CD8-positive, alpha-beta memory T cell (primary cell): ENCODE results near the gene PAQR5. TPM values are rescaled to one million over a fixed set of nuclear protein-coding genes. Genes with fewer than 3 reads are reported as not detected.
A peak's percentile ranks its signal among the peaks of the same experiment; 100 is the strongest.

Source experiments
- CTCF ChIA-PET: fragments of 350-600 bp; sonication (Branson Sonifier 250); formaldehyde crosslinking; loops from one replicate; lab custom pipeline; 2021; ENCODE audit warnings: antibody characterized with exemption; lab: Charles Lee
- POLR2A ChIA-PET: fragments of 350-600 bp; sonication (Branson Sonifier 250); formaldehyde crosslinking; loops from one replicate; lab custom pipeline; 2021; ENCODE audit warnings: antibody characterized with exemption; lab: Charles Lee
- DNase-seq, 5 donors: peaks; one replicate each; pipeline versions ENCODE4 v3.0.0 to v3.0.0-alpha.2; 2020 to 2022; ENCODE audit warnings: mixed read lengths in 1 of 5
- H3K27ac ChIP-seq: one replicate; pipeline ENCODE4 v1.7.0; 2013; ENCODE audit warnings: low read depth, mild to moderate bottlenecking, low read length, moderate library complexity
- H3K27me3 ChIP-seq: 2 replicates; pipeline ENCODE4 v1.7.0; 2013; ENCODE audit warnings: low read length, mild to moderate bottlenecking; ENCODE audit not compliant: insufficient read depth, poor library complexity, severe bottlenecking
- H3K36me3 ChIP-seq: 2 replicates; pipeline ENCODE4 v1.7.0; 2013; ENCODE audit warnings: mild to moderate bottlenecking, low read length, moderate library complexity; ENCODE audit not compliant: insufficient read depth
- H3K4me1 ChIP-seq: 2 replicates; pipeline ENCODE4 v1.7.0; 2013; ENCODE audit warnings: mild to moderate bottlenecking, low read length, moderate library complexity; ENCODE audit not compliant: insufficient read depth
- H3K4me3 ChIP-seq: 2 replicates; pipeline ENCODE4 v1.7.0; 2013; ENCODE audit warnings: mild to moderate bottlenecking, low read length
- H3K9me3 ChIP-seq: 2 replicates; pipeline ENCODE4 v1.7.0; 2013; ENCODE audit warnings: mild to moderate bottlenecking, low read length
- H3K27ac Mint-ChIP-seq, 8 donors: one replicate each; pipeline ENCODE4 v1.8.0; 2020 to 2021; ENCODE audit warnings: mixed read lengths in 8 of 8, mild to moderate bottlenecking in 6 of 8, inconsistent platforms in 3 of 8, moderate library complexity in 3 of 8
- H3K27me3 Mint-ChIP-seq, 2 donors: one replicate each; pipeline ENCODE4 v1.8.0; 2020 to 2021; ENCODE audit warnings: mixed read lengths in 2 of 2, mild to moderate bottlenecking in 1 of 2, moderate library complexity in 1 of 2
- H3K36me3 Mint-ChIP-seq, 3 donors: one replicate each; pipeline ENCODE4 v1.8.0; 2020 to 2021; ENCODE audit warnings: mixed read lengths in 3 of 3, inconsistent platforms in 1 of 3, mild to moderate bottlenecking in 1 of 3
- H3K4me1 Mint-ChIP-seq, 3 donors: one replicate each; pipeline ENCODE4 v1.8.0; 2020 to 2021; ENCODE audit warnings: mixed read lengths in 3 of 3, inconsistent platforms in 1 of 3, mild to moderate bottlenecking in 1 of 3
- H3K4me3 Mint-ChIP-seq, 7 donors: one replicate each; pipeline ENCODE4 v1.8.0; 2020 to 2021; ENCODE audit warnings: mixed read lengths in 7 of 7, mild to moderate bottlenecking in 6 of 7, moderate library complexity in 4 of 7, inconsistent platforms in 2 of 7
- H3K9me3 Mint-ChIP-seq, 5 donors: one replicate each; pipeline ENCODE4 v1.8.0; 2020 to 2022; ENCODE audit warnings: mixed read lengths in 5 of 5, mild to moderate bottlenecking in 3 of 5, moderate library complexity in 2 of 5, inconsistent platforms in 1 of 5
- polyA plus RNA-seq: library from polyadenylated mRNA; unstranded; fragments of 300-500 nt; fragmentation: Illumina TruSeq; gene quantifications from one replicate; pipeline ENCODE4 v1.2.3, GENCODE V29; 2021
- total RNA-seq, 2 experiments: library from RNA; stranded (reverse); gene quantifications; one replicate each; pipeline ENCODE4 v1.2.3, GENCODE V29; 2021

The PAQR5 gene
- total and polyA plus RNA-seq, 3 experiments from 2014 or later, result not detected

DNA sequence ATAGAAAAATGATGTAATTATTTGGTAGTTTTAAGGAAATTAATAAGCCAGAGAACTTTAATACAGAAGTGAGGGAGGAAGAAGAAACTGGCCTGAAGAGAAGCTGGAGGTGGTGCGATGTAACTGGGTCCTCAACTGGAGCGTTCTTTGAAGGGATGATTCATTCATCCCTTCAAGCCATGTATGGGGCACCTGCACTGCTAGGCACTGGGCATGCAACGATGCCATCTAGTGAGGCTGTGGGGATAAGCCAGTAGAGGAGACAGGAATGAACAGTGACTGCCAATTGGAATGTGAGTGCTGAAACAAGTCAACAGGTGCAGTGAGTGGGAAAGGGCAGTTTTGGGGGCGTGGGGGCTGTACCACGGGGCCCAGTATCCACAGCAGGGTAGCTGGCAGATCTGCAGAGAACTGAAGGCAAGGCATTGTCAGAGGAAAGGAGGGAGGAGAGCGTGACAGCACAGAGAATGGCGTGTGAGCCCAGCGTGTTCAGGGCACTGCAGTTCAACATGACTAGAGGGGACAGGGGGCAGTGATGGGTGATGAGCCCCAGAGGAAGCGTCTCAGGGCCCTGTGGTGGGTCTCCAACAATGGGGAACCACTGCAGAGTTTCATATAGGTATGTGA, 111.6 kb downstream of the PAQR5 start:
- no peak overlapping the region for H3K27ac ChIP-seq
- no peaks in the 10 kb centered on the region for H3K27me3 ChIP-seq
- POLR2A ChIA-PET, result no interaction called here
- H3K9me3 Mint-ChIP-seq, result no peaks in the 10 kb centered on the region
- no peak for DNase-seq
- H3K4me3 ChIP-seq, result no peak overlapping the region
- H3K27ac Mint-ChIP-seq, result no peak overlapping the region
- peaks cover 6% of the 10 kb centered on the region for H3K4me1 ChIP-seq
- no peaks in the 10 kb centered on the region for H3K9me3 ChIP-seq
- H3K36me3 Mint-ChIP-seq, result peaks cover 0 to 3% (median 0%) of the 10 kb centered on the region in 3 donors
- peaks cover 8 to 13% (median 13%) of the 10 kb centered on the region in 3 donors for H3K4me1 Mint-ChIP-seq
- peaks cover 8 to 16% of the 10 kb centered on the region in 2 donors for H3K27me3 Mint-ChIP-seq
- no peak overlapping the region for H3K4me3 Mint-ChIP-seq
- no peaks in the 10 kb centered on the region for H3K36me3 ChIP-seq
- CTCF ChIA-PET, result interaction anchor here (1.8 kb wide), 1 partner anchor 52 kb away, joined by 6 read pairs; no protein-coding TSS in a partner anchor

DNA sequence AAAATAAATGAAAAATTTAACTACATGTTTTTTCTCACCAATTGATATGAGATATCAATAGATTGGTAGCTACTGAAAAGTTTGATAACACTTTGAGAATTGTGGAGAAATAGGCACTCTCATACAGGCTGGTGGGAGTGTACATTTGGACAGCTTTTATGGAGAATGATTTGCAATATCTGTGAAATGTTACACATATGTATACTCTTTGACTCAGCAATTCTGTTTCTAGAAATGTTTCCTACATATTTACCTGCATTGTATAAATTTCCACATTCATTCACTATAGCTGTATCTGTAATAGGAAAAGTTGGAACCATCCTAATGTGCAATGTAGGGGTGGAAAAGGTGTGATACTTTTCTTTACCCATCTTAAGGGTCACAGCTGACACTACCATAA, 113.6 kb downstream of the PAQR5 start:
- ChIA-PET CTCF (interaction anchor here (1.4 to 1.8 kb wide), 2 partner anchors 17 to 51 kb away, joined by 3 to 6 read pairs; no protein-coding TSS in a partner anchor), POLR2A (no interaction called here)
- H3K36me3 ChIP-seq, result no peaks in the 10 kb centered on the region
- Mint-ChIP-seq H3K9me3 (no peaks in the 10 kb centered on the region), H3K36me3 (peaks cover 0 to 3% (median 0%) of the 10 kb centered on the region in 3 donors), H3K4me3 (peak overlapping the region in 1 of 7 donors; percentile 65), H3K27me3 (peaks cover 11 to 14% of the 10 kb centered on the region in 2 donors), H3K27ac (no peak overlapping the region), H3K4me1 (peaks cover 8 to 17% (median 15%) of the 10 kb centered on the region in 3 donors)
- H3K27ac ChIP-seq, result no peak overlapping the region
- no peak for DNase-seq
- peaks cover 6% of the 10 kb centered on the region for H3K4me1 ChIP-seq
- no peaks in the 10 kb centered on the region for H3K9me3 ChIP-seq
- H3K4me3 ChIP-seq, result no peak overlapping the region
- no peaks in the 10 kb centered on the region for H3K27me3 ChIP-seq

DNA sequence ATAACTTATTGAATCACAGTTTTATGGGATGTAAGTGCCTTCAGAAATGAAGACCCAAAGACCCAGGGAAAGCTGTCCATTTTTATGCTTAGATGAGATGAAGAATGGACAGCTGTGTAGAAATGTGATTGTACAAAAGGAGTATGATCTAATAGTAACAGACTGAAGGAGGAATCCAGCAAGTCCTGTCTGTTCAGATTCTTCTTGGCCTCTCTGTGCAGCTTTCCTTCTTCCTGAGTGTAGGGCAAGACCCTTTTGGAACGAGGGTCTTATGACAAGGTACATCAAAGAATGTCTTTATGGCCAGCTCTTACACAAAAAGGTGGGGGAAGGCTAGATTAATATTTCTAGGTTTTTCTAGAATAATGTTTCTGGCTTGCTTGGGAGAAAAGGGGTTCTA, 114.0 kb downstream of the PAQR5 start:
- H3K4me1 ChIP-seq, result peaks cover 6% of the 10 kb centered on the region
- H3K9me3 ChIP-seq, result no peaks in the 10 kb centered on the region
- H3K4me3 ChIP-seq, result no peak overlapping the region
- Mint-ChIP-seq H3K27me3 (peaks cover 8 to 11% of the 10 kb centered on the region in 2 donors), H3K4me3 (peak overlapping the region in 1 of 7 donors; percentile 65), H3K27ac (no peak overlapping the region), H3K36me3 (peaks cover 0 to 3% (median 0%) of the 10 kb centered on the region in 3 donors), H3K9me3 (no peaks in the 10 kb centered on the region), H3K4me1 (peaks cover 8 to 21% (median 18%) of the 10 kb centered on the region in 3 donors)
- H3K36me3 ChIP-seq, result no peaks in the 10 kb centered on the region
- POLR2A ChIA-PET, result no interaction called here
- no peak overlapping the region for H3K27ac ChIP-seq
- H3K27me3 ChIP-seq, result no peaks in the 10 kb centered on the region
- DNase-seq, result no peak
- CTCF ChIA-PET, result interaction anchor here (1.4 kb wide), 1 partner anchor 18 kb away, joined by 3 read pairs; no protein-coding TSS in a partner anchor

DNA sequence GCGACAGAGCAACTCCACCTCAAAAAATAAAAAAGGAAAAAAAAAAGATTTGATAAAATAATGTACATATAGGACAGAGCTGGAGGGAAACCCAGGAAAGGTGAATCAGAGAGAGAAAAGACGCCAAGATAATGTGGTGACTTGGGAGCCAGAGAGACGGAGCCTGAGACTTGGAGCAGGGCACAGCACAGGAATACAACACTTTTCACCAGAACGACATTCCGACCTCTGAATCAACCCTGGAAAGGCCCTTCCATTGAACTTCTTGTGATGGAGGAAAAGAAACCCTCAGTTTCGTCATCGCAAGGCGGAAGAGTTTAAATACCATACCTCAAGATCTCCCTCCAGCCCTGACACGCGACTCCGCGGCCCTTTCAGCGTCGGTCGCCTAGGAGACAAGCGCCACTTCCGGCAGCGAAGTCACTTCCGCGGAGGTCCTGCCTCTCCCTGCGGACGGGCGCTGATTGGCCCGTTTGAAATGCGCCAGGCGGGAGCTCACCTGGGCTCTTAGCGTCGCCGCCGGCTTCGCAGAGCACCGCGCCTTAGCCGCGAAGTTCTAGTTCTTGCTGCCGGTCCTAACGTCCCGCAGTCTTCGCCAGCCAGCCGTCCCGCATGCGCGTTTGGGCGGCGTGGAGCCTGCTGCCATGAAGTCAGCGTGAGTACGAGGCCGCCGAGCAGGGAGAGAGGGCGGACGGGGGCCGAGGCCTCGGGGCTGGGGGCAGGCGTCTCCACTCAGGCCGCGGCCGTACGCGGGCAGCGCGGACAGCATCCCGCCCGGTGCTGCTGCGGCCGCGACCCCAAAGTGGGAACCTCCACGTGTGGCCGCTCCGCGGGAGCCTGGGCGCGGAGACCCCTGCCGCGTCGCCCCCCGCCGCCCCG, 115.3 kb downstream of the PAQR5 start, which contains the start of gene KIF23:
TSS of gene KIF23 (plus strand) at position 528 of the 879 bp plus-strand sequence. CDS start at position 645, 117 bp downstream.
- Mint-ChIP-seq H3K9me3 (no peaks in the 10 kb centered on the region), H3K4me3 (peak within 1 kb of the TSS; percentile 83 to 93 (median 87)), H3K27me3 (peaks cover 7 to 9% of the 10 kb centered on the region in 2 donors), H3K27ac (peak within 1 kb of the TSS in 7 of 8 donors; percentile 16 to 93 (median 75)), H3K36me3 (no peaks in the 10 kb centered on the region), H3K4me1 (peaks cover 8 to 28% (median 18%) of the 10 kb centered on the region in 3 donors)
- peaks cover 6% of the 10 kb centered on the region for H3K4me1 ChIP-seq
- H3K27ac ChIP-seq, result peak within 1 kb of the TSS; percentile 40
- no peaks in the 10 kb centered on the region for H3K9me3 ChIP-seq
- DNase-seq, result peak; percentile 88 to 96 (median 90)
- ChIA-PET CTCF (interaction anchor here (1.0 to 1.4 kb wide), 5 partner anchors 13 to 48 kb away, joined by 3 to 5 read pairs (median 3); partner anchors contain the start of gene RPLP1), POLR2A (interaction anchor here (0.6 to 3.5 kb wide), 2 partner anchors 39 to 50 kb away, joined by 5 to 27 read pairs; partner anchors contain the start of gene RPLP1)
- H3K36me3 ChIP-seq, result no peaks in the 10 kb centered on the region
- H3K4me3 ChIP-seq, result peak within 1 kb of the TSS; percentile 77
- H3K27me3 ChIP-seq, result no peaks in the 10 kb centered on the region

DNA sequence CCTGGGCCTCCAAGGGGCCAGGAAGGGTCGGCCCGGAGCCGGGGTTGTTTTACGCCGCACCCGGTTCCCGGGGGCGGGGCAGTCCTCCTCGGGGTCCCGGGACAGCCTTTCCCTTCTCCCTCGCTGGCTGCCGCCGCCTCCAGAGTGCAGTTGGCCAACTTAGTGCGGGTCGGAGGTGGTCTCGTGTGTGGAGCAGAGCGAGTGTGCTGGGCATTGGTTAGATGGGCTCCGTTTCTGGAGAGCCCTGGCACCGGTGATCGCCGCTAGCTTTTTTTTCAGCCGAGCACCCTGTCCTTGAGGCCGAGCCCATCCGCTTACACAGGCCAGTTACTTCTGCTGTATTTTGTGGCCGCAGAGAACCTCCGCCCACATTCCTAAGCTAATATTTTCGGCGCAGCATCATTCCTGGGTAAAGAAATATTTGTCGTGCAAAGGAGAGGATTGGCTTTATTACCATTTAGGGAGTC, 116.0 kb downstream of the PAQR5 start:
- Histone ChIP-seq H3K4me3 (peak overlapping the region; percentile 77), H3K27me3 (no peaks in the 10 kb centered on the region), H3K27ac (peak overlapping the region; percentile 40), H3K4me1 (peaks cover 6% of the 10 kb centered on the region), H3K9me3 (no peaks in the 10 kb centered on the region), H3K36me3 (no peaks in the 10 kb centered on the region)
- Mint-ChIP-seq H3K4me3 (peak overlapping the region; percentile 67 to 87 (median 76)), H3K27me3 (peaks cover 6 to 9% of the 10 kb centered on the region in 2 donors), H3K36me3 (no peaks in the 10 kb centered on the region), H3K27ac (peak overlapping the region in 2 of 8 donors; percentile 39 to 76), H3K9me3 (no peaks in the 10 kb centered on the region), H3K4me1 (peaks cover 8 to 28% (median 18%) of the 10 kb centered on the region in 3 donors)
- POLR2A ChIA-PET, result interaction anchor here (3.5 kb wide), 1 partner anchor 38 kb away, joined by 27 read pairs; the partner anchor contains the start of gene RPLP1
- CTCF ChIA-PET, result interaction anchor here (1.0 to 1.4 kb wide), 5 partner anchors 14 to 48 kb away, joined by 3 to 5 read pairs (median 3); partner anchors contain the start of gene RPLP1
- peak in 1 of 5 donors; percentile 5 for DNase-seq

DNA sequence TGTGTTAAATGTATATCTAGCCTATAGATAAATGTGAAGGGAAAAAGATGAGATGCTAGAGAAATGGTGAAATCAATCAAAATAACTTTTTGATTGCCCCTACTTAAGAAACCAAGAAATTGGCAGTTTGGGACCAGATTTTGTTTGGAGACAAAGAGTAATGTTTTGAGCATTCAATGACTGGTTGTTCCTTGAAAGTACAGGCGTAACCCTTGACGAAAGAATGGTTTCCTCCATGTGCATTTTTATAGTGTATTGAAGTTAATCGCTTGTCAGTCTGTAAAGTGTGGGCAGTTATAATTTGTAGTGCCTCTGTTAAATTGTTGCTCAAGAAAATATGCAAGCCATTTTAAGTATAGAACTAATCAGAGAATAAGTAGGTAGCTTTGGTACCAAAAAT, 116.7 kb downstream of the PAQR5 start:
- Mint-ChIP-seq H3K9me3 (no peaks in the 10 kb centered on the region), H3K27me3 (peaks cover 6 to 9% of the 10 kb centered on the region in 2 donors), H3K4me1 (peaks cover 8 to 28% (median 18%) of the 10 kb centered on the region in 3 donors), H3K36me3 (no peaks in the 10 kb centered on the region), H3K4me3 (peak overlapping the region in 6 of 7 donors; percentile 38 to 79 (median 68)), H3K27ac (no peak overlapping the region)
- Histone ChIP-seq H3K36me3 (no peaks in the 10 kb centered on the region), H3K27me3 (no peaks in the 10 kb centered on the region), H3K4me3 (no peak overlapping the region), H3K9me3 (no peaks in the 10 kb centered on the region), H3K4me1 (peaks cover 6% of the 10 kb centered on the region), H3K27ac (no peak overlapping the region)
- POLR2A ChIA-PET, result interaction anchor here (3.5 kb wide), 1 partner anchor 37 kb away, joined by 27 read pairs; the partner anchor contains the start of gene RPLP1
- no peak for DNase-seq
- CTCF ChIA-PET, result no interaction called here

DNA sequence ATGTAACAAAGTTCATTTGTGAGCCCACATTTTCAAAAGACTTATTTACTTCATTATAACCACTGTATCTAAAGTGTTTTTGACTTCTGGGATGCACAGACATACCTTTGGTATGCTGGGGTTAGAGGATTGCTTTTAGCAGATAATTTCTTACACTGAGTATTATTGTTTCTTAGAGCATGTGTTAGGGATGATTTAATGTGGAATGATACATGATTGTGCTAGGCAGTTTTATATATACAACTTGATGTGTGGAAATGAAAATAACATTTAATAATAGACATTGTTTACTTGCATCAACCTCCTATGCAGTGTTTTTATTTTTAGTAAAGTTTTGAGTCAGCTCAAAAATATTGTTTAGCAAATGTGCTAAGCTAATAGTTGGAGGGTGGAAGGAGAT, 118.9 kb downstream of the PAQR5 start:
- H3K36me3 Mint-ChIP-seq, result no peaks in the 10 kb centered on the region

More for the DNA sequence above, 118.9 kb downstream of the PAQR5 start:
- Mint-ChIP-seq H3K27me3 (peaks cover 7 to 9% of the 10 kb centered on the region in 2 donors), H3K4me1 (peaks cover 8 to 28% (median 18%) of the 10 kb centered on the region in 3 donors), H3K4me3 (no peak overlapping the region), H3K9me3 (no peaks in the 10 kb centered on the region), H3K27ac (no peak overlapping the region)
- ChIA-PET POLR2A (no interaction called here), CTCF (interaction anchor here (1.2 kb wide), 1 partner anchor 37 kb away, joined by 3 read pairs; no protein-coding TSS in a partner anchor)
- Histone ChIP-seq H3K4me3 (no peak overlapping the region), H3K4me1 (peaks cover 6% of the 10 kb centered on the region), H3K27me3 (no peaks in the 10 kb centered on the region), H3K36me3 (no peaks in the 10 kb centered on the region), H3K9me3 (no peaks in the 10 kb centered on the region), H3K27ac (no peak overlapping the region)
- no peak for DNase-seq
